Measurements from ENCODE around the gene GLUD1.
"Not testable (repeated sequence)": the region's sequence is repeated elsewhere in the genome, so short reads cannot be mapped to it uniquely, and the experiment has no call there.

- TF ChIP-seq CTCF, POLR2A (IDR thresholded peaks at IDR 0.05): not testable (repeated sequence)
Observed at GRCh38 chr10:87007674-87008073, 87.0 kb downstream of the GLUD1 start.
